ENCODE measurements around the gene SLC8A3. TPM values are rescaled to one million over a fixed set of nuclear protein-coding genes. Genes with fewer than 3 reads are reported as not detected.

The SLC8A3 gene
- total and polyA plus RNA-seq, 10 of the 15 experiments (the other 5 are each of a cell fraction or from before 2014, with no cell fraction given) = 0.04 to 0.17 (median 0.13) TPM; not detected in 3

DNA sequence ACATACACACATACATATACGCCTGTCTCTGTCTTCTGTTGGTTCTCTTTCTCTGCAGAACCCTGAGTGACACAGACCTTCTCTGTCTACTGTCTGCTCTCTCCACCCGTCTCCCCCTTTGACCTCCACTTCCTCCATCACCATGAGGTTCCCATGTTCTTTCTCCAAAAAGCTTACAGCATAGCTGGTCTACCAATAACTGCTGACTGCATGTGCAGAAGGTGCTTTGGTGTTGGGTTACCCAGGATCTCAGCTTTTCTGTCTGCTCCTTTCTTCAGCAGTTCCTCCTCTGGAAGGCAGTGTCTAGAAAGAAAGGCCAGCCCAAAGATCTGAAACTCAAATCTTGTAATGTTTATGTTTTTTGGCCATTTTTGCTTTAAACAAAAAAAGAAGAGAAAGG is 184.0 kb downstream of the SLC8A3 start (continued):
- TF ChIP-seq POLR2A (IDR thresholded peaks at IDR 0.05; ENCODE audit: low read depth, low read length) (no peak), CBX5 (IDR thresholded peaks at IDR 0.05; ENCODE audit: low read depth) (no peak)

DNA sequence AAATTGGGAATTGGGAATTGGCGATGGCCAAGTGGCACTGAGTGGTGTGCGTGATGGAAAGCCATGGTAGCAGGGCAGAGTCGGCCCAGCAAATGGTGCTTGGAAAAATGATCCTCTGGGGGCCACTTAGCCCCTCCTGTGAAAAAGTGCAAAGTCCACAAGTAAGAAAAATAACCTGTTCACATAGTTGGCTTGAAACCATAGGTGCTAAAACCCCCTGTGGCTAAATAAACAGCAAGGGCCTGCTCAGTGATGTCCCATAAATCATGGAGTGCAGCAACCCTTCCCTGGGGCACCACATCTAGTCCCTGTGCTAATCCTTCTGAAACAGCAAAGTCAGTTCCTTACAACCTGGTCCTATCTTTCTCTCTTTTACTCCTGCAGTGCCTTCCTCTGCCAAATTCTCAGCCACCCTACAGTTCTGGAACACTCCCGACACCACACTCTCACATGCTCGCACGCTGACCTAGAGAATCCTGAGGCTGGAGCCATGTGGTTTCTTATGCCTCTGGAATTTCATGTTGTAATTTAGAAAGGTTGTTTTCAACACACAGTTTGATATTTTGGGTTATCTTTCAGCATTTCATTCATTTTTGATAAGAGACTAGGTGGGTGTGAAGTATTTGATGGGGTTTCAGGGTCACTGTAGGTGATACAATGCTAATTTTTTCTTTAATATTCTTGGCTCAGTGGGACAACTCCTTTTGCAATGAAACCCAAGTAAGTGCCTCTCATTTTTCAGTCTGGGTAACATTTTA is 186.0 kb downstream of the SLC8A3 start:
- no peaks in the 10 kb centered on the region for H3K79me2 ChIP-seq (ENCODE audit: control insufficient read depth, insufficient read depth, low read length)
- H3K27ac ChIP-seq (ENCODE audit: control insufficient read depth, insufficient read depth) = no peak overlapping the region
- ATAC-seq (no peak), DNase-seq (ENCODE audit: low read depth, low spot score) (no peak), FAIRE-seq (no peak)
- intact Hi-C loops (cut with micrococcal nuclease; ENCODE audit: unreplicated experiment) (no loop called here), in situ Hi-C loops (cut with MboI) (no loop called here)
- H3K9ac ChIP-seq (ENCODE audit: control insufficient read depth, insufficient read depth, low read length) = no peak overlapping the region
- SMC1A ChIA-PET (ENCODE audit: uncharacterized antibody, unreplicated experiment) = no interaction called here
- RAD21 ChIA-PET (ENCODE audit: unreplicated experiment) = no interaction called here
- no peak overlapping the region for H3K4me3 ChIP-seq
- H3K27me3 ChIP-seq (replicated peaks in 1 of 2; ENCODE audit: control insufficient read depth in 2 of 2, insufficient read depth in 2 of 2, low read length in 1 of 2) = no peaks in the 10 kb centered on the region
- H3K4me2 ChIP-seq (ENCODE audit: control insufficient read depth, insufficient read depth) = no peak overlapping the region
- H2AFZ ChIP-seq (ENCODE audit: control insufficient read depth, low read depth, low read length) = no peak overlapping the region
- peaks cover 11% of the 10 kb centered on the region for H3K4me1 ChIP-seq (ENCODE audit: control insufficient read depth, insufficient read depth, low read length)
- POLR2A ChIA-PET = no interaction called here
- CTCF ChIA-PET = no interaction called here
- no TSS peak for BruUV-seq (replicated peaks)
- no peaks in the 10 kb centered on the region for H3K36me3 ChIP-seq (ENCODE audit: control insufficient read depth in 2 of 2, insufficient read depth in 2 of 2, low read length in 1 of 2)
- 93% methylated on average over 6 of the region's 6 CpGs for WGBS (ENCODE audit: insufficient coverage, insufficient replicate concordance, low lambda C conversion rate, missing lambda C conversion rate)
- no peaks in the 10 kb centered on the region for H3K9me3 ChIP-seq (replicated peaks; ENCODE audit: control insufficient read depth, insufficient read depth, low read length)
- TF ChIP-seq ZNF687 (IDR thresholded peaks at IDR 0.05) = no peak
- no peaks in the 10 kb centered on the region for H4K20me1 ChIP-seq (ENCODE audit: control insufficient read depth, insufficient read depth)
